MCF 10A (cell line): ENCODE results near the gene NR2F2. TPM values are rescaled to one million over a fixed set of nuclear protein-coding genes. Genes with fewer than 3 reads are reported as not detected.

ENCODE experiments used
- BruUV-seq: library from RNA; stranded (reverse); fragments of 400-500 nt; replicated peaks from 2 replicates; lab custom pipeline; 2021; lab: Mats Ljungman, UMichigan
- CTCF ChIA-PET: fragments of 300-600 bp; sonication (Branson Sonifier 250); formaldehyde crosslinking; extraction: SDS; loops from one replicate; lab custom pipeline; 2021; ENCODE audit warnings: antibody characterized with exemption, inconsistent platforms; lab: Yijun Ruan, JAX
- POLR2A ChIA-PET: fragments of 300-600, 350-650 bp; sonication (Branson Sonifier 250); formaldehyde crosslinking; extraction: SDS; loops from one replicate; lab custom pipeline; 2020; ENCODE audit warnings: antibody characterized with exemption, inconsistent platforms; lab: Yijun Ruan, JAX
- DNase-seq: peaks from one replicate; pipeline ENCODE4 v3.0.0-alpha.2; 2018; ENCODE audit not compliant: unreplicated experiment
- H3K27ac Mint-ChIP-seq: one replicate; pipeline ENCODE4 v1.8.0; 2022; ENCODE audit warnings: mild to moderate bottlenecking, low read depth, mixed read lengths; ENCODE audit not compliant: unreplicated experiment
- H3K27me3 Mint-ChIP-seq: one replicate; pipeline ENCODE4 v1.8.0; 2022; ENCODE audit warnings: mixed read lengths; ENCODE audit not compliant: insufficient read depth, unreplicated experiment
- H3K36me3 Mint-ChIP-seq: one replicate; pipeline ENCODE4 v1.8.0; 2022; ENCODE audit warnings: mild to moderate bottlenecking, moderate library complexity, mixed read lengths; ENCODE audit not compliant: insufficient read depth, unreplicated experiment
- H3K4me1 Mint-ChIP-seq: one replicate; pipeline ENCODE4 v1.8.0; 2022; ENCODE audit warnings: mixed read lengths; ENCODE audit not compliant: insufficient read depth, unreplicated experiment
- H3K4me3 Mint-ChIP-seq: one replicate; pipeline ENCODE4 v1.8.0; 2022; ENCODE audit warnings: mild to moderate bottlenecking, moderate library complexity, mixed read lengths; ENCODE audit not compliant: unreplicated experiment
- H3K9me3 Mint-ChIP-seq: one replicate; pipeline ENCODE4 v1.8.0; 2022; ENCODE audit warnings: mixed read lengths; ENCODE audit not compliant: unreplicated experiment
- CTCF ChIP-seq: fragments of 200-600 bp; IDR thresholded peaks from one replicate; pipeline ENCODE4 v1.8.0; 2022; ENCODE audit warnings: antibody characterized with exemption, mild to moderate bottlenecking; ENCODE audit not compliant: unreplicated experiment
- intact Hi-C: fragments of 100-400 bp; cut with micrococcal nuclease; formaldehyde crosslinking; loops from 2 replicates; pipeline ENCODE4 v1.14.1; 2022
- total RNA-seq: library from RNA; stranded (reverse); gene quantifications from 2 replicates; pipeline ENCODE4 v1.2.3, GENCODE V29; 2022

Gene NR2F2
- total RNA-seq, 1 experiment from 2014 or later = 10.9 TPM

GRCh38 chr15:96349034-96349856 lies 18.7 kb downstream of the NR2F2 start:
- Mint-ChIP-seq H3K27ac (no peak overlapping the region), H3K4me3 (no peak overlapping the region), H3K36me3 (peaks cover 4% of the 10 kb centered on the region), H3K4me1 (peaks cover 9% of the 10 kb centered on the region), H3K9me3 (no peaks in the 10 kb centered on the region), H3K27me3 (no peaks in the 10 kb centered on the region)
- DNase-seq = no peak
- POLR2A ChIA-PET = interaction anchor here (0.5 to 0.7 kb wide), 3 partner anchors 10 to 1129 kb away, joined by 3 to 4 read pairs (median 3); no protein-coding TSS in a partner anchor
- no peak for TF ChIP-seq CTCF
- intact Hi-C loops = loop anchor here (5.0 kb wide), 1 partner anchor 1322 kb away; no protein-coding TSS in a partner anchor
- BruUV-seq = no TSS peak
- CTCF ChIA-PET = interaction anchor here (0.5 to 1.0 kb wide), 4 partner anchors 13 to 990 kb away, joined by 3 to 5 read pairs (median 4); no protein-coding TSS in a partner anchor

GRCh38 chr15:96349857-96350720 lies 19.6 kb downstream of the NR2F2 start:
- intact Hi-C loops = loop anchor here (5.0 kb wide), 1 partner anchor 1323 kb away; no protein-coding TSS in a partner anchor
- H3K27me3 Mint-ChIP-seq = no peaks in the 10 kb centered on the region
- H3K9me3 Mint-ChIP-seq = no peaks in the 10 kb centered on the region
- no TSS peak for BruUV-seq
- no peaks in the 10 kb centered on the region for H3K36me3 Mint-ChIP-seq
- no peak overlapping the region for H3K27ac Mint-ChIP-seq
- H3K4me1 Mint-ChIP-seq = peaks cover 8% of the 10 kb centered on the region
- DNase-seq = no peak
- ChIA-PET POLR2A (interaction anchor here (0.7 kb wide), 3 partner anchors 11 to 1946 kb away, joined by 3 to 6 read pairs (median 4); no protein-coding TSS in a partner anchor), CTCF (interaction anchor here (0.6 to 0.9 kb wide), 3 partner anchors 23 to 166 kb away, joined by 3 to 4 read pairs (median 4); no protein-coding TSS in a partner anchor)
- no peak overlapping the region for H3K4me3 Mint-ChIP-seq
- no peak for TF ChIP-seq CTCF

GRCh38 chr15:96350934-96351724 lies 20.6 kb downstream of the NR2F2 start:
- Mint-ChIP-seq H3K4me1 (no peaks in the 10 kb centered on the region), H3K36me3 (no peaks in the 10 kb centered on the region), H3K4me3 (no peak overlapping the region), H3K27me3 (no peaks in the 10 kb centered on the region), H3K9me3 (no peaks in the 10 kb centered on the region), H3K27ac (no peak overlapping the region)
- ChIA-PET POLR2A (no interaction called here), CTCF (interaction anchor here (0.6 to 0.9 kb wide), 3 partner anchors 24 to 1164 kb away, joined by 3 to 4 read pairs (median 3); no protein-coding TSS in a partner anchor)
- intact Hi-C loops = no loop called here
- TF ChIP-seq CTCF = no peak
- BruUV-seq = no TSS peak
- no peak for DNase-seq
